ENCODE measurements around the gene CIB4. TPM values are rescaled to one million over a fixed set of nuclear protein-coding genes. Genes with fewer than 3 reads are reported as not detected.

CIB4 gene
- total RNA-seq, 2 experiments from 2014 or later = not detected

DNA sequence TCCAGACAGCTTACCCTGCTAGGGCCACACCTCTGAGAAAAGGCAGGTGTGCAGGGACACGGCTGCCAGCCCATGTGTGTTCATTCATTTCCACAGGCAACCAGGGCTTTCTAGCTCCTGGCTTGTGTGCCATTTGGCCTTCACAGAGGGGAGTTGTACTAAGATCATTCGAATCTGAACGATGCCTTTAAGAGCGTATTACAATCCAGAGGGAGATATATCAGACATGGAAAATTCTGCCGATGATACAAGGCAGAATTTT, 99.0 kb downstream of the CIB4 start:
- no peak for DNase-seq
- no peak overlapping the region for H3K27ac Mint-ChIP-seq
- no peak overlapping the region for H3K4me3 Mint-ChIP-seq
- no peaks in the 10 kb centered on the region for H3K4me1 Mint-ChIP-seq
- no peaks in the 10 kb centered on the region for H3K36me3 Mint-ChIP-seq
- peaks cover 3% of the 10 kb centered on the region for H3K27me3 Mint-ChIP-seq
- H3K9me3 Mint-ChIP-seq = no peaks in the 10 kb centered on the region

DNA sequence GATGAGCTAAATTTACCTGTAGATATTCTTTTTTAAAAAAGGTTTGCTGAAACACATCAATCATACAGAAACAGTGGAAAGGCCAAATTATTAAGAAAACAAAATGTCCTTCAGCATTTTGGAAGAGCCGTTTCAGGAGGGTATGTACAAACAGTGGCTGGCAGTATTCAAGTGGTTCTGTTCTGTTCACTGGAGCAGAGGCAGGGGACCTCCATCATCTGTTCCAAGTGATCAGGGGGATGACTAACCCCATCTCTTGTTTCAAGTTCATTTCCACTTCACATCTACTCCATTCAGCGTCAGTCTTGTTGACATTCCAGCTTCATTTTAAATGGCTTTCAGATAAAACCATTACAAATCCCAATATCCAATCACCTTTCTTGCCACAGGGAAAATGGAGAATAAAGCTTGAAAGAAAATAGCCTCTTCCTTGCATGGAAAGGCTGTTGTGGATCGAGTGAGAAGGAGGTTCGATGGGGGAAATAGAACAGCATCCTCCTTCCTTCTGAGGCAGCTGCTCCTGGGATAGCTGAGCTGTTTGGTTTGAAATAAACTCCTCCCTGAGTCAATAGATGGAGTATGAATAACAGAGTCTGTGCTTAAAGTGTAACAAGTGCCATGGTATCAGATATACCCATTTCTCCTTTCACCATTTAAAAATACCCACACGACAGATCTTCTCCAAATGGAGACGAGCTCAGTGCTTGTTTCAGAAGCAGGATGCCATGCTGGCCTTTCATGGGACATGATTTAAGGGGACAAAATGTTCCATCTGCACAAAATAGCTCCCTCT, 99.6 kb downstream of the CIB4 start:
- Mint-ChIP-seq H3K36me3 (no peaks in the 10 kb centered on the region), H3K4me3 (no peak overlapping the region), H3K27ac (no peak overlapping the region), H3K27me3 (peaks cover 3% of the 10 kb centered on the region), H3K9me3 (no peaks in the 10 kb centered on the region), H3K4me1 (no peaks in the 10 kb centered on the region)
- no peak for DNase-seq

- no peak for DNase-seq
- Mint-ChIP-seq H3K4me1 (no peaks in the 10 kb centered on the region), H3K4me3 (no peak overlapping the region), H3K9me3 (no peaks in the 10 kb centered on the region), H3K27ac (no peak overlapping the region), H3K36me3 (no peaks in the 10 kb centered on the region), H3K27me3 (peaks cover 3% of the 10 kb centered on the region)
These were observed 100.2 kb downstream of the CIB4 start for GRCh38 chr2:26540961-26541360.

DNA sequence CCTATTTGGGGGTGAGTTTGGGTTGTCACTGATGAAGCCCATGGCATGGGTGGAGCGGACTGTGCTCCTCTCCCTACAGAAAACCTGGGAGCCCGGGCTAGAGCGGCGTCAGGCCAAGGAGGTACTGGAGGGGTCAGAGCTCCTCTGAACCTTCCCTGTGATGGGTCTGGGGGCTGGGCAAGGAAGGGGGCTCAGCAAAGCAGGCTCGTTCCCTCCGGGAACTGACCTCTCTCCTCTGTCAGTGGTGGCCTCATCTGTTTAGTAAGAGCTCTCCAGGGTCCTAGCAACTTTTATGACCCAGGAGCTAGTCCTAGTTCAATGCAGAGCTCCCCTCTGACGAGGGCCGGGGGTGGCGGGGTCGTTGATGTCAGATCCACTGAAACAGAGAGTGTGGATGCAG, 100.9 kb downstream of the CIB4 start:
- no peak overlapping the region for H3K27ac Mint-ChIP-seq
- no peak for DNase-seq
- peaks cover 3% of the 10 kb centered on the region for H3K27me3 Mint-ChIP-seq
- no peaks in the 10 kb centered on the region for H3K9me3 Mint-ChIP-seq
- no peak overlapping the region for H3K4me3 Mint-ChIP-seq
- H3K4me1 Mint-ChIP-seq = no peaks in the 10 kb centered on the region
- H3K36me3 Mint-ChIP-seq = no peaks in the 10 kb centered on the region

DNA sequence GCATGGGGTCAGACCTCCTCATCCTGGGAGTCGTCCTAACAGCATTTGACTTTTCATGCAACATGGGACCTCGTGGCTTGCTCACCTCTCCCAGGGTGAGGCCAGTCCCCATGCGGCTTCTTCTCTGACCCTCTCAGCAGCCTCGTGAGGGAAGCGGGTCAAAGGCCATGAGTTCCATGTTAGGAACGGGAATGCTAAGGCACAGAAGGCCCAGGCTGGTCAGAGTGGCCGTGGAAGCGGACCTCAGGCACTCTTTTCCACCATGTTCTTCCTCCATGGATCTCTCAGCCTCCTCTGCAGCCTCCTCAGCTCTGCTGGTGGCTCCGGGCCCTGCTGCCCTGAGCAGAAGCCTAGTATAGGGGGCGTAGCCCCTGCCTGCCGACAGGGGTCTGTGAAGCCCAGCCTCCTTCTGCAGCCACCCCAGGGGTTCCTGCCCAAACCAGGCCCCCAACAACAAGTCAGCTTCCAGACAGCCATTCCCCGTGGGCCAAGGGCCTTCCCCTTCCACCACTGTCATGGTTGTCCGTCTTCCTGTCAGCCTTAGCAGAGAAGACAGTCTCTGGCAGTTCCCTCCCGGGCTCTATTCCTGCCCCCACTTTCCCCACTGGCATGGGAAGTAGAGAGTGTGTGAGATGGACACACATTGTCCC, 103.2 kb downstream of the CIB4 start:
- no peaks in the 10 kb centered on the region for H3K36me3 Mint-ChIP-seq
- no peak for DNase-seq

DNA sequence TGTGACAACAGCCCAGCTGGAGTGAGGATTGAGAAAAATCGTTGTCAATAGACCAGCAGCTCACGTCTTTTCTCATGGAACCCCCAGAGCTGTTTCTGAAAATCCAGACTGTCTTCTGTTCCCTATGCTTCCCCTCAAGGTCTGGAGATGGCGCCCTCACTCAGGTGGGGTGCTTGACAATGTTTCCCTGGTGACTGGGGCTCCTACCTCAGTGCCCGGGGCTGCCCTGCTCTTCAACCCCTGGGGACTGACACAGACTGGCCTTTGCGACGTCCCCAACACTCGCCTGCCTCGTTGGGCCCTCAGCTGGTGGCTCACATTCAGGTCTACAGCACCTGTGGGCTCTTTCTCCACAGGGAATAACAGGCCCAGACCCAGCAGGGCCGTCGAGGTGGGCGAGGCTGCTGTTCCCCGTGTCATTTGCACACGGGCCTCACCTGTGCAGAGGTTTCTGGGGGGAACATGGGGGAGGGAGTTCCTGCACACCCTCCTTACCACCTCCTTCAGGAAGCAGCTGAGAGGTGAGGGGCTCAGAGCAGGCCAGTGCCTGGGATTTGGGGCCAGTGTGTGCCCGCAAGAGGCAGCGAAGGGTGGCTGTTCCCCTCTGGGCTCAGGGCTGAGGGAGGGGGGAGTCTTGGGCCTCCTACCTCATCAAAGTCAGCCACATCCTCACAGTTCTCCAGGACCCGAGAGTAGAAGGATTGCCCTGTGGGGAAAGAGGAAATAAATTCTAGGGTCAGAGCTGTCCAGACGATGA, 103.9 kb downstream of the CIB4 start:
- peaks cover under 1% of the 10 kb centered on the region for H3K27me3 Mint-ChIP-seq
- H3K4me3 Mint-ChIP-seq = no peak overlapping the region
- no peak overlapping the region for H3K27ac Mint-ChIP-seq
- no peaks in the 10 kb centered on the region for H3K4me1 Mint-ChIP-seq
- no peaks in the 10 kb centered on the region for H3K36me3 Mint-ChIP-seq
- DNase-seq = no peak
- no peaks in the 10 kb centered on the region for H3K9me3 Mint-ChIP-seq

More for the DNA sequence above, 103.2 kb downstream of the CIB4 start:
- Mint-ChIP-seq H3K9me3 (no peaks in the 10 kb centered on the region), H3K4me3 (no peak overlapping the region), H3K27ac (no peak overlapping the region), H3K4me1 (no peaks in the 10 kb centered on the region), H3K27me3 (peaks cover 3% of the 10 kb centered on the region)

- no peaks in the 10 kb centered on the region for H3K4me1 Mint-ChIP-seq
- H3K36me3 Mint-ChIP-seq = no peaks in the 10 kb centered on the region
- H3K27ac Mint-ChIP-seq = no peak overlapping the region
- no peaks in the 10 kb centered on the region for H3K27me3 Mint-ChIP-seq
- no peak for DNase-seq
- no peaks in the 10 kb centered on the region for H3K9me3 Mint-ChIP-seq
- H3K4me3 Mint-ChIP-seq = no peak overlapping the region
These were observed 104.6 kb downstream of the CIB4 start for GRCh38 chr2:26536371-26537068.

GRCh38 chr2:26535663-26536275, 105.4 kb downstream of the CIB4 start:
- DNase-seq = no peak

GRCh38 chr2:26534865-26535662, 106.1 kb downstream of the CIB4 start:
- Mint-ChIP-seq H3K9me3 (no peaks in the 10 kb centered on the region), H3K27ac (no peak overlapping the region), H3K4me1 (no peaks in the 10 kb centered on the region), H3K36me3 (no peaks in the 10 kb centered on the region), H3K4me3 (no peak overlapping the region), H3K27me3 (no peaks in the 10 kb centered on the region)
- no peak for DNase-seq

More at GRCh38 chr2:26535663-26536275, 105.4 kb downstream of the CIB4 start:
- Mint-ChIP-seq H3K36me3 (no peaks in the 10 kb centered on the region), H3K4me3 (no peak overlapping the region), H3K27ac (no peak overlapping the region), H3K9me3 (no peaks in the 10 kb centered on the region), H3K27me3 (no peaks in the 10 kb centered on the region), H3K4me1 (no peaks in the 10 kb centered on the region)

DNA sequence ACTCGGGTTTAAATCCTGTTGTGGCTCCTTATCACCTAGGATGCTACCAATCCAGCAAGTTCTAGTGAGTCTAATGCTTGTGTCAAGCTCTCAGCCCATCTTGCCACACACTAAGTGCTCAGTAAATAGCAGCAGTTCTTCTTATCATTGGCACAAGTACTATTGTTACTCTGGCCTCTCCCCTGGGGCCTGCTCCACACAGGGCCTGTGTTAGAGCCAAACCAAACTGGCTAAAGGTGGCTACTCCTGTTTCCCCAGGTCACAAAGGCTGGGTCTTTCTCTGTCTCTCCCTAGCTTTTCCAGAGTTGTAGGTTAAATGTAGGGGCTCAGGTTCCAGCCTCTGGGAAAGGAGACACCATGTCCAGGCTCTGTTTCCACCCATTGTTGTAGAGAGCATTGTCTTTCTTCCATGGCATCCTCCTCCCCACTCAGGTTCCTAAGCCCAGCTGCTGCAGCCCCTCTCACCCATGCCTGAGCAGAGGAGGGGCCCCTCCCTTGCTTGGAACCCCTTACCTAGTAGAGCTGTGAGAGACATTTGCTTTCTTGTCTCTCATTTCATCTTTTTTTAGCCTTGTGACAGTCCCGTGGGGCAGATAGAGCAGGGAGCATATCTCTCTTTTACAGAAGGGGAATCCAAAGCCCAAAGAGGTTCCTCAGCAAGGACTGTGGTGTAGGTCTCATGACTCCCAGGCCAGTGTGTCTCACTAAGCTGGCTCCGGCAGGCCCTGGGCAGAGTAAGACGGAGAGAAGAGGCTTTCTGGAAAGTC, 106.9 kb downstream of the CIB4 start:
- Mint-ChIP-seq H3K27ac (no peak overlapping the region), H3K36me3 (no peaks in the 10 kb centered on the region), H3K27me3 (no peaks in the 10 kb centered on the region), H3K4me3 (no peak overlapping the region), H3K9me3 (no peaks in the 10 kb centered on the region), H3K4me1 (no peaks in the 10 kb centered on the region)
- no peak for DNase-seq

DNA sequence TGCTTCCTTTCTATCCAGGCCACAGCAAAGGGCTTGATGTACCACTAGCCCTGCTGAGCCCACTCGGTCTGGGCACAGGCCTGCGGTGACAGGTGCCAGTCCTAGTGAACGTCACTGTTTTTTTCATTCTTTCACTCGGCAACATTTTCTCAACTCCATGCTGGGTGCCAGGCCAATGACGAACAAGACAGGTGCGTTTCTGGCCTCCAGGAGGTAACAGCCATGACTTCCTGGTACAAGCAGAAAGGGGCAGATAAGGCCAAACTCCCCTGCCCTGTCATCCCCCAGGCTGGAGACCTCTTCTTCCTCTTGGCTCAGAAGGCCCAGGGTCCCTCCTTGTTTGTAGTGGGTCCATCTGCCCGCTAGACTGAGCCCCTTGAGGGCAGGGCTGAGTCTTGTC, 107.5 kb downstream of the CIB4 start:
- H3K9me3 Mint-ChIP-seq = no peaks in the 10 kb centered on the region
- H3K27ac Mint-ChIP-seq = no peak overlapping the region
- no peaks in the 10 kb centered on the region for H3K4me1 Mint-ChIP-seq
- no peaks in the 10 kb centered on the region for H3K27me3 Mint-ChIP-seq
- no peak for DNase-seq
- H3K36me3 Mint-ChIP-seq = no peaks in the 10 kb centered on the region
- no peak overlapping the region for H3K4me3 Mint-ChIP-seq

- Mint-ChIP-seq H3K9me3 (no peaks in the 10 kb centered on the region), H3K36me3 (no peaks in the 10 kb centered on the region), H3K27ac (no peak overlapping the region), H3K4me3 (no peak overlapping the region), H3K27me3 (no peaks in the 10 kb centered on the region), H3K4me1 (no peaks in the 10 kb centered on the region)
- DNase-seq = no peak
These were observed 108.6 kb downstream of the CIB4 start for GRCh38 chr2:26532301-26533250.
